ENCODE results near the gene CNIH3. TPM values are rescaled to one million over a fixed set of nuclear protein-coding genes. Genes with fewer than 3 reads are reported as not detected.

The CNIH3 gene
- total and polyA plus RNA-seq, 2 donors (not counting 1 experiment from before 2014, with no cell fraction given) = 0.72 to 1.8 TPM

- no CpG with 5 or more reads among the region's 4 CpGs for WGBS (ENCODE audit: insufficient coverage)
- Histone ChIP-seq H3K27me3 (replicated peaks in 1 of 4; ENCODE audit: control extremely low read depth in 1 of 4, control insufficient read depth in 3 of 4, insufficient read depth in 4 of 4, low read length in 3 of 4) (peaks cover 0 to 2% (median 0%) of the 10 kb centered on the region in 4 experiments), H3K27ac (ENCODE audit: low read length in 2 of 2) (no peak overlapping the region), H3K4me1 (ENCODE audit: control insufficient read depth in 2 of 2, insufficient read depth in 2 of 2, low read length in 2 of 2) (no peaks in the 10 kb centered on the region), H3K36me3 (replicated peaks in 1 of 2; ENCODE audit: control extremely low read depth in 1 of 2, control insufficient read depth in 1 of 2, extremely low read depth in 1 of 2, insufficient read depth in 2 of 2, low read length in 1 of 2) (no peaks in the 10 kb centered on the region), H4K20me1 (ENCODE audit: control insufficient read depth, insufficient read depth, low read length, poor library complexity, severe bottlenecking) (no peaks in the 10 kb centered on the region), H3K4me2 (replicated peaks; ENCODE audit: low read depth, low read length, poor library complexity, severe bottlenecking) (no peak overlapping the region), H3K4me3 (ENCODE audit: control extremely low read depth in 1 of 5, extremely low read depth in 1 of 5, insufficient read depth in 1 of 5, low read depth in 2 of 5, low read length in 4 of 5) (no peak overlapping the region), H3K9me3 (ENCODE audit: control extremely low read depth in 1 of 3, control insufficient read depth in 2 of 3, insufficient read depth in 1 of 3, low read length in 2 of 3) (no peaks in the 10 kb centered on the region), H2AFZ (ENCODE audit: insufficient read depth, low read depth, low read length, poor library complexity, severe bottlenecking) (no peak overlapping the region), H3K79me2 (ENCODE audit: control insufficient read depth, insufficient read depth, low read length) (no peaks in the 10 kb centered on the region), H3K9ac (ENCODE audit: low read length) (no peak overlapping the region)
- Mint-ChIP-seq H3K27me3 (no peaks in the 10 kb centered on the region), H3K4me3 (no peak overlapping the region), H3K9me3 (ENCODE audit: insufficient read depth) (no peaks in the 10 kb centered on the region), H3K4me1 (no peaks in the 10 kb centered on the region), H3K27ac (no peak overlapping the region)
- ChIA-PET CTCF (interaction anchor here (1.1 to 1.4 kb wide), 2 partner anchors 13 to 16 kb away, joined by 3 read pairs; no protein-coding TSS in a partner anchor), POLR2A (no interaction called here)
- no peak for TF ChIP-seq EZH2 (IDR thresholded peaks at IDR 0.05; ENCODE audit: borderline replicate concordance, insufficient read depth, low read depth, low read length, poor library complexity, severe bottlenecking)
- no peak for TF ChIP-seq CTCF (IDR thresholded peaks at IDR 0.05)
- DNase-seq (no peak), ATAC-seq (ENCODE audit: low read depth) (no peak)
- intact Hi-C loops (cut with micrococcal nuclease) = no loop called here
Measured at GRCh38 chr1:224700918-224701531, 84.9 kb downstream of the CNIH3 start.

DNA sequence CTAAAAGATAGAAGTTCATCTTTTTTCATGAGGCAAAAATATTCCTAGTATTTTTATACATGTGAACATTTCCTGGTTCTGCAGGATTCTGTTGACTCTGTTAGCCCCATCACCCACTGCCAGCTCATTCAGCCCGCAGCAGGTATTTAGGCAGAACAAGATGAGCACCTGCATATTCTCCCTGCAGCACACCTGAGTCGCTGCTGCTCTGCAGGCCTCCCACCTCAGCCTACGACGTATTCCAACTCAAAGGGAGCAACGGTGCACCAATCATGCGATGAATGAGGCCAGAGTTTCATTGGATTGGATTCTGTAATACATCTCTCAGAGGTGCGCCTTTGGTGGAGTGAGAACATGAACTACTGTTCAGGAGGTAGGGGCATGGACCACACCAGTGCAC lies 87.6 kb downstream of the CNIH3 start:
- ATAC-seq (ENCODE audit: low read depth) = no peak

More for the DNA sequence above, 87.6 kb downstream of the CNIH3 start:
- intact Hi-C loops (cut with micrococcal nuclease) = no loop called here
- Histone ChIP-seq H4K20me1 (ENCODE audit: control insufficient read depth, insufficient read depth, low read length, poor library complexity, severe bottlenecking) (no peaks in the 10 kb centered on the region), H3K36me3 (replicated peaks in 1 of 2; ENCODE audit: control extremely low read depth in 1 of 2, control insufficient read depth in 1 of 2, extremely low read depth in 1 of 2, insufficient read depth in 2 of 2, low read length in 1 of 2) (no peaks in the 10 kb centered on the region), H3K79me2 (ENCODE audit: control insufficient read depth, insufficient read depth, low read length) (no peaks in the 10 kb centered on the region), H3K9ac (ENCODE audit: low read length) (no peak overlapping the region), H2AFZ (ENCODE audit: insufficient read depth, low read depth, low read length, poor library complexity, severe bottlenecking) (no peak overlapping the region), H3K27me3 (replicated peaks in 1 of 4; ENCODE audit: control extremely low read depth in 1 of 4, control insufficient read depth in 3 of 4, insufficient read depth in 4 of 4, low read length in 3 of 4) (peaks cover 0 to 2% (median 0%) of the 10 kb centered on the region in 4 experiments), H3K27ac (ENCODE audit: low read length in 2 of 2) (no peak overlapping the region), H3K9me3 (ENCODE audit: control extremely low read depth in 1 of 3, control insufficient read depth in 2 of 3, insufficient read depth in 1 of 3, low read length in 2 of 3) (no peaks in the 10 kb centered on the region), H3K4me3 (ENCODE audit: control extremely low read depth in 1 of 5, extremely low read depth in 1 of 5, insufficient read depth in 1 of 5, low read depth in 2 of 5, low read length in 4 of 5) (no peak overlapping the region), H3K4me2 (replicated peaks; ENCODE audit: low read depth, low read length, poor library complexity, severe bottlenecking) (no peak overlapping the region), H3K4me1 (ENCODE audit: control insufficient read depth in 2 of 2, insufficient read depth in 2 of 2, low read length in 2 of 2) (no peaks in the 10 kb centered on the region)
- H3K9me3 Mint-ChIP-seq (ENCODE audit: insufficient read depth) = no peaks in the 10 kb centered on the region
- H3K27ac Mint-ChIP-seq = no peak overlapping the region
- no peak overlapping the region for H3K4me3 Mint-ChIP-seq
- no peaks in the 10 kb centered on the region for H3K27me3 Mint-ChIP-seq
- no peaks in the 10 kb centered on the region for H3K4me1 Mint-ChIP-seq
- no peak for TF ChIP-seq CTCF (IDR thresholded peaks at IDR 0.05)
- no peak for TF ChIP-seq EZH2 (IDR thresholded peaks at IDR 0.05; ENCODE audit: borderline replicate concordance, insufficient read depth, low read depth, low read length, poor library complexity, severe bottlenecking)
- ChIA-PET CTCF (no interaction called here), POLR2A (no interaction called here)
- DNase-seq = no peak
- WGBS (ENCODE audit: insufficient coverage) = 94% methylated on average over 7 of the region's 7 CpGs

Measured in B cell (primary cell).